DND-41 (cell line): ENCODE results near the gene TMCC1.

Source experiments
- EZH2 ChIP-seq: IDR thresholded peaks from 3 replicates; pipeline ENCODE4 v1.6.1; 2012; ENCODE audit warnings: borderline replicate concordance, low read depth, mild to moderate bottlenecking, moderate library complexity, low read length, inconsistent platforms; ENCODE audit not compliant: severe bottlenecking
- TF ChIP-seq, protein P1 (sequence below): IDR thresholded peaks from 2 replicates; pipeline ENCODE4 v1.5.1; 2012; ENCODE audit warnings: borderline replicate concordance, low read length, moderate library complexity, mild to moderate bottlenecking; ENCODE audit not compliant: poor library complexity, severe bottlenecking; ENCODE audit errors: extremely low read depth

DNA sequence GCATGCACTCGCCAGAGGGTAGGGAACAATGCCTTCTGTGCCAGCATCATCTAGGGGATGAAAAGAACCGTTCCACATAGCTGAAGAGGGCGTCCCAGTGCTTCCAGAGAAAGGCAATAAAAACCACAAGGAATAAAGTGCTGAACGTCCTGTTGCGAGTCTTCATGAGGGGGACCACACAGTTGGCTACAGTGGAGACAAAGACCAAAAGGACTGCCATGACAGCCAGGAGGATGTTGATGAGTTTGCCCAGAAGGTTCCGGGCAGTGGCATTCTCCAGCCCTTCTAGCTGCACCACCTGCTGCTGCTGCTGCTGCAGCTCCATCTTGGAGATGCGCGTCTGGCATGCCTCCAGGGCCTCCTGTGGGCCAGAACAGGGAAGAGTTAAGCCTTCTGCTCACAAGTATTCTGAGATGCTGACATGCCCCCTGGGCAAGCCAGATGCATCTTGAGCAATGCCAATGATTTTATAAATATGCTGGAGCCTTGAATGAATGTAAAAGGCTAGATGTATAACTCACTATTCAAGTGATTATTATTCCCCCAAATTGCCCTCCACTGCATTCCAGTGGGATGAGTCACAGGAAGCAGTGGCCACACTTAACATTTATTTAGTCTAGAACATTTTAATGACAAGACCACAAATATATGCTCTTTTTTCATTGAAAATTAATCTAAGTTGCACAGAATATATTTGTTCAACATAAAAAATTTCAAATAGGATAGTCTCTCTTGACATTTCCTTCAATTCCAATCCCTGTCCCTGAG is 241.9 kb downstream of the TMCC1 start:
- TF ChIP-seq, protein P1, sequence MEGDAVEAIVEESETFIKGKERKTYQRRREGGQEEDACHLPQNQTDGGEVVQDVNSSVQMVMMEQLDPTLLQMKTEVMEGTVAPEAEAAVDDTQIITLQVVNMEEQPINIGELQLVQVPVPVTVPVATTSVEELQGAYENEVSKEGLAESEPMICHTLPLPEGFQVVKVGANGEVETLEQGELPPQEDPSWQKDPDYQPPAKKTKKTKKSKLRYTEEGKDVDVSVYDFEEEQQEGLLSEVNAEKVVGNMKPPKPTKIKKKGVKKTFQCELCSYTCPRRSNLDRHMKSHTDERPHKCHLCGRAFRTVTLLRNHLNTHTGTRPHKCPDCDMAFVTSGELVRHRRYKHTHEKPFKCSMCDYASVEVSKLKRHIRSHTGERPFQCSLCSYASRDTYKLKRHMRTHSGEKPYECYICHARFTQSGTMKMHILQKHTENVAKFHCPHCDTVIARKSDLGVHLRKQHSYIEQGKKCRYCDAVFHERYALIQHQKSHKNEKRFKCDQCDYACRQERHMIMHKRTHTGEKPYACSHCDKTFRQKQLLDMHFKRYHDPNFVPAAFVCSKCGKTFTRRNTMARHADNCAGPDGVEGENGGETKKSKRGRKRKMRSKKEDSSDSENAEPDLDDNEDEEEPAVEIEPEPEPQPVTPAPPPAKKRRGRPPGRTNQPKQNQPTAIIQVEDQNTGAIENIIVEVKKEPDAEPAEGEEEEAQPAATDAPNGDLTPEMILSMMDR, result no peak
- TF ChIP-seq EZH2, result no peak
